ENCODE data around the gene PTGIS. TPM values are rescaled to one million over a fixed set of nuclear protein-coding genes. Genes with fewer than 3 reads are reported as not detected.

The PTGIS gene
- total and polyA plus RNA-seq, 4 experiments from 2014 or later, result not detected

DNA sequence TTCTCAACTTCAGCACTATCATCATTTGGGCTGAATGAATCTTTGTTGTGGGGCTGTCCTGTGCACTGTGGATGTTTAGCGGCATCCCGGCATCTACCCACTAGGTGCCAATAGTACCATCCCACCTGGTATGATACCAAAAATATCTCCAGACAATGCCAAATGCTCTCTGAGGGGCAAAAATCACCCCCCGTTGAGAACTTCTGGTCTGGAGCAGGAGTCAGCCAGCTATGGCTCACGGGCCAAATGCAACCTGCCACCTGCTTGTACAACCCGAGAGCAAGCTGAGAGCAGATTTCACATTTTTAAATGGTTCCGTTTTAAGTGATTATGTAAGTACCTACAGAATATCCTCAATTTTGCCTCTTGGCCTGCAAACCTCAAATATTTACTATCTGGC is 112.2 kb downstream of the PTGIS start:
- CTCF ChIA-PET (ENCODE audit: partially characterized antibody), result no interaction called here
- no peak overlapping the region for H3K27ac ChIP-seq (ENCODE audit: low read depth, low read length)
- intact Hi-C loops (cut with micrococcal nuclease), result no loop called here
- Mint-ChIP-seq H3K9me3 (peaks cover 0 to 1% (median 0%) of the 10 kb centered on the region in 8 donors), H3K36me3 (no peaks in the 10 kb centered on the region), H3K4me1 (no peaks in the 10 kb centered on the region), H3K4me3 (no peak overlapping the region), H3K27ac (no peak overlapping the region), H3K27me3 (peaks cover 17 to 24% of the 10 kb centered on the region in 2 donors)
- no peak overlapping the region for H3K4me3 ChIP-seq (ENCODE audit: low read length in 2 of 2)
- H3K9me3 ChIP-seq (ENCODE audit: control insufficient read depth in 1 of 2, low read length in 2 of 2), result no peaks in the 10 kb centered on the region
- H3K27me3 ChIP-seq (ENCODE audit: insufficient read depth, low read length), result no peaks in the 10 kb centered on the region
- DNase-seq, result no peak
- H3K36me3 ChIP-seq (ENCODE audit: insufficient read depth, low read length), result no peaks in the 10 kb centered on the region
- no peaks in the 10 kb centered on the region for H3K4me1 ChIP-seq (ENCODE audit: insufficient read depth, low read length)
- POLR2A ChIA-PET (ENCODE audit: partially characterized antibody), result no interaction called here

Other genes starting within 250 kb of the PTGIS start
- not detected for gene KCNB1, start 85.5 kb downstream of the PTGIS start, total RNA-seq
- gene KCNB1, start 85.5 kb downstream of the PTGIS start, polyA plus RNA-seq, result under 1 TPM in 1 of 2 donors, not detected in 1; 0.09 TPM
- gene B4GALT5, start 145.7 kb upstream of the PTGIS start, total RNA-seq, result 1 to 10 TPM; 5.5 to 6.2 TPM
- 1 to 10 TPM in 1 of 2 donors, under 1 TPM in 1; 0.43 to 2.4 TPM for gene B4GALT5, start 145.7 kb upstream of the PTGIS start, polyA plus RNA-seq
- 10 to 100 TPM; 24.4 to 25.6 TPM for gene SLC9A8, start 244.7 kb upstream of the PTGIS start, total RNA-seq
- 1 to 10 TPM; 3.4 to 9.5 TPM for gene SLC9A8, start 244.7 kb upstream of the PTGIS start, polyA plus RNA-seq

Data from CD4-positive, alpha-beta memory T cell (primary cell).